ENCODE results near the gene FAM131C. TPM values are rescaled to one million over a fixed set of nuclear protein-coding genes. Genes with fewer than 3 reads are reported as not detected.
"Not testable (repeated sequence)": the region's sequence is repeated elsewhere in the genome, so short reads cannot be mapped to it uniquely, and the experiment has no call there.

FAM131C gene
- total RNA-seq, 1 donor from 2014 or later: 0.72 TPM

GRCh38 chr1:16058394-16059120 is 14.9 kb downstream of the FAM131C start:
- DNase-seq: not testable (repeated sequence)

DNA sequence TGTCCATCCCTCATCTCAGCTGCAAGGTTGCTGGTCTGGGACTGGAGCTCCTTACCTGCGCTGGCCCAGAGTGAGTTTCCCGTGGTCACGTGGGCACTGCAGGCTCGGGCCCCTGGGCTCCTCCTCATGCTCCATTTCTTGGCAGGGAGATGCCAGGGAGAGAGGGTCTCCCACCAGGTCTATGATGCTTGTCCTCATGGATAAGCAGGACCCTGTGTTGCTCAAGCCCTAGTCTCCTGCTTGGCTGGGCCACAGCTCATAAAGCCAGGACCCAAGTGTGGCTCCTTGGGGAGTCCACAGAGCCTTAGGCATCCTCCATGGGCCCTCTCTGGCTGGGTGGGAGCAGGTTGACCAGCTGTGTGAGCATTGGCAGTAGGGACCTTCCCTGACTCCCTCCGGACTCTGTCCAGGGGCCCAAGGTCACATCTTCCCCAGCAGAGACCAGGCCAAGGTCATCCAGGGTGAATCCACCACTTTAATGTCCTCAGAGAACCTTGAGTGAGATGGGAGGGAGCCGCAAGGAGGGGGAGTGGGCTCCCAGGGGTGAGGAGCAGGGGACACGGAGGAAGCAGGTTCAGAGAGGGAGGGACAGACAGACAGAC is 16.0 kb downstream of the FAM131C start:
- not testable (repeated sequence) for DNase-seq

GRCh38 chr1:16056521-16056912 is 16.9 kb downstream of the FAM131C start:
- DNase-seq: not testable (repeated sequence)

DNA sequence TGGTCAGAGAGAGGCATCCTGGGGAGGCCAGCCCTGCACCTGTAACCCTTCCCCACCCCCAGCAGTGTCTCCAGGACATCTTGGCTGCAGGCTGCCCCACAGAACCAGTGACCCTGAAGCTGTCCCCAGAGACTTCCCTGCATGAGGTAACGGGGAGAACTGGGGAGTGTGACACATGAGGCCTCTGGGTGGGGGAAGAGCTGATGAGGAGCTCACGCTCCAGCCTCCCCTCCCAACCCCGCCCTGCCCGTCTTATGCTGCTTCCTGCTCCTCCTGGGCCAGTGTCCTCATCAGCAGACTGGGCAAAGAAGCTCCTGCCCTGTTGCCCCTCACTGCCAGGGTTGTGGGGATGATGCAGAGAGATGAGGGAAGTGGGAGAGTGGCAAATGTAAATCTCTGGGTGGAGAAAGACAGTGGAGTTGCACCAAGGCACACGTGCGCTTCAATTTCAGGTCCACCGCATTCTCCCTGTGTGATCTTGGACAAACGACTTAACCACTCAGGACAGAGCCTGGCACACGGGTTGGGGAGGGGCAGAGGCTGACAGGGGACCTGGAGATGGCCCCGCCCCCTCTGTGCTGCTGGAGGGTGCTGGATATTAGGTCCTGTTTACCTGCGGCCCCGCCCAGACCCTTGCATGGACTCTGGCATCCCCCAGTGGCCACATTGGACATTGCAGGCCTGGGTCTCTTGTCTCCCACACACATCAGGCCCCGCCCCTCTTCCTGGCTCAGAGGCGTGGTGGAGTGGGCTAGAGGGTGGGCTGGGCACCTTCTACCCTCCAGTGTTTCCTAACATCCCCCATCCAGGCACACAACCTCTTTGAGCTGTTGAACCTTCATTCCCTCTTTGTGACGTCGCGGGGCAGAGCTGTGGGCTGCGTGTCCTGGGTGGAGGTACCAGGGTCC is 17.6 kb downstream of the FAM131C start:
- peak; percentile 89 for DNase-seq

DNA sequence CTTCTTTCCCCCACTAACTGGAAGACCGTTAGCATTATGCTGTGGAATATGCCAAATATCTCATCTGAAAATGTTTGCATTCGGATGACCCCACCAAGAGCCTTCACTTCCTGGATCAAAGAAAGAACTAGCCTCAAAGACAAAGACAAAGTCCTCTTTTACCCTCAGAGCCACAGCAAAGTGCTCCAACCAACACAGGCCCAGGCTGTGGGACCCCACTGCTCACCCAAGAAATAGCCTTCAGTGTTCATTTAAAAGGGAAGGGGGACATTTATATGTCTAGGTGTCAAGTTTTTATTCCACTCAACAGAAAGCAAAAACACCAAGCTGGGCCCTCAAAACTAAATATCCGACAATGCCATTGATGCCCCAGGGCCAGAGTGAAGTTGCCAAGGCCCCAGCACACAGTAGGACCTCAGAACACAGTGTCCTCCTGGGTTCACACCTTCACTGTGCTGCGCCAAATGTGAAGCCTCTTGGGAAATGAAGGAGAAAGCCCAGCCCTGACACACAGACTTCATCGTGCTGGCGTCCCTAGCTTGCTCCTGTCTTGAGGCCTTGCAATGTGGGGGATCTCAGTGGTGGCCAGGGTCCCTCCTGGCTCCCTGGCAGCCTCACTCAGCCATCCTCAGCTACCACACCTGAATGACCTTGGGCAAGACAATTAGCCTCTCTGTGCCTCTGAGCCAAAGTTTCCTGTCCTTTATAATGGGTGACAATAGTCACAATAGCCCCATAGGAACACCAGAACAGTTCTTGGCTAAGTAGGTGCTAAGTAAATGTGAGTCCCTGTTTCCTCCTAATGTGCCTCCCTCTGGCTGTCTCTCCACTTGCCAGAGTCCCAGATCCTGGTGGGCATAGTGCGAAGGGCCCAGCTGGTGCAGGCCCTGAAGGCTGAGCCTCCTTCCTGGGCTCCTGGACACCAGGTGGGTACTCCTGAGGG is 18.6 kb downstream of the FAM131C start:
- no peak for DNase-seq

DNA sequence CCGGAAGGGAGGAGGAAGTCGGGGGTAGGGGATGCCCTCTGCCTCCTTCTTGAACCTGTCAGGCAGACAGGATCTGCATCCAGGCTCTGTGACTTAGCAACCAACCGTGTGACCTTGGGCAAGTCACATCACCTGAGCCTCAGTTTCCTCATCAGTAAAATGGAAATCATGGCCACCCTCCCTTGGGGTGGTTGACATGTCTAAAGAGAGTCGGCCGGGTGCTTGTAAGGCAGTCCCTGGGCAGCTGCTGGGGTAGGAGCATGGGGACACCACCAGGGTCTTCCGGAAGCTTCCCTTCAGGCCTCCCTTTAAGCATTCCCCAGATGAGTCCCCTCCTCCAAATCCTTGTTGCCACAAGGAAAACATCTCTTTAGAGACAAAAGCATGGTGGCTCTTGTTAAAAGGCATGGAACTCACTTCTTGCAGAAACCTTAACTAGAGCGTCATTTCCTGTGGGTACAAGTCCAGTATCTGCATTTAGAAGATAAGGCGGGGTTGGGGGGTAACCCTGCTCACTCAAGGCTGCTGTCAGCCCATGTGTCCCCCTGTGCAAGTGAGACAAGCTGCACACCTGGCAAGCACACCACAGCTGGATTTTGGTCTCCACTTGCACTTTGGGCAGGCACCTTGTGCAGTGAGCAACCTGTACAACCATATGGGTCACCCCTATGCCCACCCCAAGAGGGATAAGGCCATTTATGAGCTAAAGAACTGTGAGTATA is 19.5 kb downstream of the FAM131C start:
- no peak for DNase-seq

- DNase-seq: not testable (repeated sequence)
These were observed 21.5 kb downstream of the FAM131C start for GRCh38 chr1:16051949-16052348.

GRCh38 chr1:16051039-16051438 is 22.4 kb downstream of the FAM131C start:
- no peak for DNase-seq

GRCh38 chr1:16050328-16050727 is 23.1 kb downstream of the FAM131C start:
- DNase-seq: no peak

GRCh38 chr1:16048573-16049189 is 24.8 kb downstream of the FAM131C start:
- DNase-seq: peak; percentile 83

DNA sequence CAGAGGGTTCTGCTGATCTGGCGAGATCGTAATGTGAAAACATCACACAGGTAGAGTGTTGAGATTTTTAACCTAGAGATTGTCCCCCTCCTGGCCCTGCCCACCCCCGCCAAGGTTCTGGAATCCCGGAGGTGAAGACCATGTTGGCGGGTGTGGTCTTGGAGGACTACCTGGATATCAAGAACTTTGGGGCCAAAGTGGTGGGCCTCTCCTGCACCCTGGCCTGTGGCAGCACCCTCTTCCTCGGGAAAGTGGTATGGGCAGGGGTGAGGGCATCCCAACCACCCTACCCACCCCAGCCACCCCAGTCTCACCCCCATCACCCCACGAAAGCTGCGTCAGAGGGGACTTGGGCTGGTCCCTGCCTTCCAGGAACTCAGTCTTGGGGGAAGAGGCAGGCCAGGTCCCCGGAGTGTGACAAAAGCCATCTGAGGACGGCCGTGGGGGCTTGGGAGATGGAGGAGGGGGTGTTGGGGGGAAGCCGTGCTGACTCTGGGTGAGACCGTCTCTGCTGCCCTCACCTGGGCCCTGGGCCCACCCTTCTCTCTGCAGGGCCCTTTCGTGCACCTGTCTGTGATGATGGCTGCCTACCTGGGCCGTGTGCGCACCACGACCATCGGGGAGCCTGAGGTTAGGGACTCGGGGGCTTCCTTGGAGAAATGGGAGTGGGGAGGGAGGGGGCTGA is 25.5 kb downstream of the FAM131C start:
- no peak for DNase-seq

DNA sequence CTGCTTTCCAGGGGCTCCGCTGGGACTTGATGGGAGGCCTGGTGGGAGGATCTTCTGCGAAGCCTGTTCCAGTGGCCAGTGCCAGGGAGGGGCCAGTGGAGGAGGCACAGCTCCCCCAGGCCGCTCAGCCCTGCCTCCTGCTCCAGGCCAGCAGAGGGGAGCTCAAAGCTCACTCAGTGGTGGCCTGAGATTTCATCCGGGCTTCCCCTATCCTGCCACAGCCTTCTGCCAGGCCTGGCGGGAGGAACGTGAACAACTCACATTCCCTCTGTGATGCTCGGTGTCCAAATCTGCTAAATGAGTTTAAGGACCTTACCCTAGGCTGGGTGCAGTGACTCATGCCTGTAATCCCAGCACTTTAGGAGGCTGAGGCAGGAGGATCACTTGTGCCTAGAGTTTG is 26.6 kb downstream of the FAM131C start:
- no peak for DNase-seq

GRCh38 chr1:16043950-16044349 is 29.5 kb downstream of the FAM131C start:
- no peak for DNase-seq

DNA sequence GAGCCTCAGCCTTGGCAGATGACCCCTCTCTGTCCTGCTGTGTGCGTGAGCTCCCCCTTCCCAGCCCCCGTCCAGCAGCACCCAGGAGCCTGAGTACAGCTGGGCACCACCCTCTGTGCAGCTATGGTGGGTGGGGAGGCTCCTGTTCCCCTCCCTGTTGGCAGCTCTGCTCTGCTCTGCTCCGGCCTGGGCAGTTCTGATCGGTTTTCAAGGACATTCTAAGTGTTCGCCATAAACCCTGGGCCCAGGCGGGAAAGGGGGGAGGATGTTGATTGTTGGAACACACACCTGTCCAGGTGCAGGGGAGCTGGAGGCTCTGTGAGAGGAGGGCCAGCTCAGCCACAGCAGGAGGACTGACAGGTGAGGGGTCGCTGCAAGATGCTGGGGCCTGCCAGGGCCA is 29.9 kb downstream of the FAM131C start, which contains the start of gene CLCNKB:
Gene CLCNKB (plus strand): TSS at position 262 of the 400 bp plus-strand sequence. CDS start 711 bp downstream, outside the sequence.
- DNase-seq: no peak

DNA sequence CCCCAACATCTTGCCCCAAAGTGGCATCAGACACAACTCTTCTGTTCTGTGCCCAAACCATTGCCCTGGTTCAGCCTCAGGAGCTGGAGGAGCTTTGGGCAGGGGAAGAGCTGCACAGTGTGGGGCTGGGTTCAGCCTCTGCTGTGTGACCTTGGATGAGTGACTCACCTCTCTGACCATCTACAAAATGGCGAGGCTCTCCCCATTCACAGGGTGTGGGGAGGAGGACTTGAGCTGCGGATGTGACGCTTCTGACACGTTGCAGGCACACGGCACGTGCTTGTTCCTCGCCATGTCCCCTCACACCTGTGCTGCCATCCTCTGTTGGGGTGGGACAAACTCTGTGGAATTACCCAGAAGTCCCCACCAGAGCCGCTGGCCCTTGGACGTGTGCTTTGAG is 30.8 kb downstream of the FAM131C start:
- not testable (repeated sequence) for DNase-seq

DNA sequence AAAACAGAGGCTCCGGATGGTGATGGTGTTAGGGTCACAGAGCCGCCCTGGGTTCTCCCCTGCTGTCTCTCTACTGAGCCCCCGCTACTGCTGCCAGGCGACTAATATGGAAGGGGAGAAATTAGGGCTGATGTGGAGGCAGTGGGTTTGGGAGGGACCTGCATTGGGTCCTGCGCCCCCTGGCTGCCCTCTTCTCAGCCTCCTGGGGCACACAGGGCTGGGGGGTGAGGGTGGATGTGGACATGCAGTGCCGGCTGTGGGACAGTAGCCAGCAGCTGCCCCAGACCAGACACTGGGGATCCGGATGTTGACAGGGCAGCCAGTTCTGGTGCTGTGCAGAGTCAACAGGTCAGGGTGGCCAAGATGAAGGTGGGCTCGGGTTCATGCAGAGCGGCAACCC is 31.4 kb downstream of the FAM131C start:
- no peak for DNase-seq

GRCh38 chr1:16041200-16041599 is 32.3 kb downstream of the FAM131C start:
- DNase-seq: no peak

DNA sequence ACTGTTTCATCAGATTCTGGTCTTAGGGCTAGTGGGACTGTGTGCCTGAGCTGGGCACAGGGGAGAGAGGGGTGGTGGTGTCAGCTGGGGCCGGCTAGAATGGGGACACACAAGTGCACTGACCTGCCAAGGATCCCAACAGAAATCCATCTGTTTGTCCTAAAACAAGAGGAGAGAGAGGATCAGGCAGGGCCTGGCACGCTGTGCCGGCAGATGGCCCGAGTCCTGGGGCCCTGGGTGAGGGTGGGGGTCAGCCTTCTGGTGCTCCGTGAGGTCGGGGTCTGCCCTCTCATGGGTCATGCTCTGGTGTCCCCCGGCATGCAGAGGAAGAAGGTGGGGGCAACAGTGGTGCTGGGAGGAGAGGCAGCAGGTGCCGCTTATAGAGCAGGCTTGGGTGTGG is 33.6 kb downstream of the FAM131C start:
- DNase-seq: not testable (repeated sequence)

GRCh38 chr1:16038620-16038912 is 34.9 kb downstream of the FAM131C start:
- DNase-seq: no peak

GRCh38 chr1:16036461-16036860 is 37.0 kb downstream of the FAM131C start:
- DNase-seq: not testable (repeated sequence)

Data from tongue (tissue), 2 donors.